ENCODE results near the gene KLHL17.
"Not testable (repeated sequence)": the region's sequence is repeated elsewhere in the genome, so short reads cannot be mapped to it uniquely, and the experiment has no call there.

The KLHL17 gene

DNA sequence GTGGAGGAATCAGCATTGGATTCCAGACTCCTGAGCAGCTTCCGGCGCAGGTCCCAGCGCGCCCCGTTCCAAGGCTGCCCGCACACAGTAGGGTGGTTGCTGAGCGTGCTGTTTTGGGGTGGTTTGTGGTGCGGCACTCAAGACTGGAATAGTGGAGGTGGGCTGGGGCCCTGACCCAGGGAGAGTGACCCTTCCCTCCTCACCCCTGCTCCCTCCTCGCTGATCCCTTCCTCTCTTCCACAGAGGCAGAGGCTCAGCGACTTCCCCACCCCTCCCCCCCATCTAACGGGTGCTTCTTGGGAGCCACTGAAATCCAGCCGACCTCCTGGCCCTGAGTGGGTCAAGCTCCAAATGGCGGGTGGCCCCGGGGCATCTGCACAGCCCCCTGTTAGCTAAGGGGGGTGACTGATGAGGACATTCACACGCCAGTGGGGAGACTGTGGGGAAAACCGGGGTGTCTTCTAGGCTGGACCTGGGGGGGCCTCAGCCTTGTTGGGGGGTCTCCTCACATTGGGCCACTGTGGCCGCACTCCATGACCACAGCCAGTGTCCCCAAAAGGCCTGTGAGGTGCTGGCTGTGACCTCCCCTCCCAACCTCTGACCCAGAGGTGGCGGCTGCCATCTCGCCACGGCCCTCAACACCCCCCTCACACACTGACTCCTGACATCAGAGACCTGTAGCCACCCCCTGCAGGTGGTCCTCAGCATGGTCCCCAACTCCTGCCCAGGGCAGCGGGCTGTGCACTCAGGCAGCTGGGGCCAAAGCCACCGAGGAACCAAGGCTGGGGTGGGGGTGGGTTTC is 43.4 kb downstream of the KLHL17 start:
- DNase-seq = no peak

DNA sequence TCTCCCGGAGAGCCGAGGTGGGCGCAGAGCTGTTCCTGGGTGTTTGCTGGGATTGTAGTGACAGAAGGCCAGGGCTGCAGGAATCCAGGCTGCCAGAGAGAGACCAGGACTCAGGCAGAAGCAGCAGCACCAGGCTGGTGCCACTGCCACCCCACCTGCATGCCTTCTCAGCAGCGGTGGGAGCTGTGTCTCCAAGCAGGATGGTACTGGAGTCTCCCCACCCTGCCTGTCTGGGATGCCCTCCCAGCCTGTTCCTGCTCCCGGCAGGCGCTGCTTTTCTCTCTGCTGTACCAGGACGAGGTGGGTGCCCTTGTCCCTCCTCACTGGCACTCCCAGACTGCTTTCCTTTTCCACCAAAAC is 44.0 kb downstream of the KLHL17 start:
- DNase-seq = no peak

DNA sequence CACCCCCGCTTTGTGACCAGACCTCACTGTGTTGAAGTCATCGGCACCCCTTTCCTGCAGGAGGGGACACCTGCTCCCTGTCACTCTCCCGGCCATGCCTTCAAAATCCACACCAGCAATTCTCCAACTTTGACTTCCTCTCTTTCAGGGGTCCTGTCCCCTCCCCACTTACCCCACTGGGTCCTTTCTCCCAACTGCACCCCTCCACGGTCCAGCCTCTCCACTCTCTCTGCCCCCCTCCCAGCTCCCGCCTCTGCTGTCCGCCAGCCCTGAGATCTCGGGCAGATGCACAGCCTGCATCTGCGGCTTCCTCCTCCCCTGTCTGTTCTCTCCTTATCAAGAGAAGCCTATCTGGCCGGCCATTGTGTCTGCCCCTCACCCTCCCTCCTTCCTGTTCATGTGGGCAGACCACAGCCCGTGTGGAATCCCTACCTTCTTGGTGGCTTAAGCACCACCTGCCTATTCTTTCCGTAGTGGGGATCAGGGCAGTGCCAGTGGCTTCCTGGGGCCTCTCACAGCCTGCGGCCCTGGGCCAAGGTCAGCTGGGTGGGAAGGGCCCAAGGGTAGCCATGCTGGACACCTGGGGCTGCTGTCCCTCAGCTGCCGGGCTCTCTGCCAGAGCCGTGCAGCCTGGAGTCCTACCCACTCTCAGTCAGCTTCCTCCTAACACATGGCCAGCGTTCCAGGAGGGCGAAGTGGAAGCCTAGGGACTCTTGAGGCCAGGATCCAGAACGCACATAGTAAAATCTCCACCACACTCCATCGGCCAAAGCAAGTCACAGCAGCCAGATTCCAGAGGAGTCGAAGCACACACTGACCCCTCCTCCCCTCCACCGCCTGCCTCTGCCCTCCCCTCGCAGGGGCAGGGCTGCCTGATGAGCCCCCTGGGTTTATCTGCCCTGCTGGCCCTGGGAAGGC is 44.7 kb downstream of the KLHL17 start:
- no peak for DNase-seq

DNA sequence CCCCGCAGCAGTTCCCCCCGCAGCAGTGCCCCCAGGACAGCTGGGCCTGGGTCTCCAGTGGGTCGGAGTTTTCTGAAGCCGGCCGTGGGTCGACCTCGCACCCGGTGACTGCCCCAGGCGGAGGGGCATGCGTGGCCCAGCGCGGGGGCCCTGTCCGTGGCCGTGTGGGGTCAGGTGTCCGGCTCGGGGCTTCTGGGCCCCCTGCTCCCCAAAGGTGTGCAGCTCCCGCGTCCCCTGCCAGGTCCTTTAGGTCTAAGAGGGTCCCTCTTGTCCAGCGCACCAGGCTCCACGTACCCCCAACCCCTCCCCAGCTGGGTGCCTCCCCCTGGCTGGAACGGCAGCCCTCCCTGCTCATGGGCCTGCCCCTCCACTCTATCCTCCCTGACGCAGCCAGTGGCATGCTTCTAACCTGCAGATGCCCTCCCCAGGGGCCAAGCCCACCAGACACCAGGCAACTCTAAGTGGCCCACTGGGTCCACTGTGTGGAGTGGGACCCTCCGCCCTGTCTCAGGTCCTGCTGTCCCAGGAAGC is 45.5 kb downstream of the KLHL17 start:
- no peak for DNase-seq

DNA sequence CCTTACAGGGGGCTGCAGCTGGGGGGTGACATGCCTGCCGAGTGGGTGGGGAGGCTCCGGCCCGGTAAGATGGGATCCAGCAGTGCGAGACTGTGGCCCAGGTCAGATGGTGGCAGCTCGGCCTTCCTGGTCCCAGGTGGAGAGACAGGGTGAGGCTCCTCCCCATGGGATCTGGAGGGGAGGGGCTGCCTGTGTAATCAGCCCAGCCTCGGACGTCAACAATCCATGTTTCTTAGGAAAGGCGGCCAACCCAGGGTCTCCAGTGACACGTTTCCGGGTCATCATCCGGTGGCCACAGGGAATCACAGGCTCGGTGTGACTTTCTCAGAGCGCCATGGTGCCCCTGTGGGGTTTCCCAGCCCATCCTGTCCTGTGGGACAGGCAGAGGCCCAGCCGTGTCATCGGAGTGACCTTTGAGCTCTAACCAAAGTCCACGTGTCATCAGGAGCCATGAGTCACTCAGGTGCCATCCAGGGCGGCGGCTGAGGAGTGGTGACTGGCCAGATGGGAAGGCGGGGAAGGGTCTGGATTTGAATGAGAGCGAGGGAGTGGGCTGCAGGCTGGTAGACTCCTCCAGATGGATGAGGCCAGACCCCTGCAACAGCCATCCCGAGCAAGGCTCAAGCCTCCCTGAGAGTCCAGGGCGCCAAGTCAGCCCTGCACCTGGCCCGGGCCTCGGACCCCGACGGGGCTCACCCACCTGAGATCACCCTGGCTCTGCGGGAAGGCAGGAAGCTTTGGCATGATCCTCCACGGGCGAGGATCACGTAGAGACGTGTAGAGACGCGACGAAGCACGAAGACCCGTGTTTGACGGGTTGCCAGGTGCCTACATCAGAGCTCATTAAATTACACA is 46.1 kb downstream of the KLHL17 start:
- DNase-seq = no peak

DNA sequence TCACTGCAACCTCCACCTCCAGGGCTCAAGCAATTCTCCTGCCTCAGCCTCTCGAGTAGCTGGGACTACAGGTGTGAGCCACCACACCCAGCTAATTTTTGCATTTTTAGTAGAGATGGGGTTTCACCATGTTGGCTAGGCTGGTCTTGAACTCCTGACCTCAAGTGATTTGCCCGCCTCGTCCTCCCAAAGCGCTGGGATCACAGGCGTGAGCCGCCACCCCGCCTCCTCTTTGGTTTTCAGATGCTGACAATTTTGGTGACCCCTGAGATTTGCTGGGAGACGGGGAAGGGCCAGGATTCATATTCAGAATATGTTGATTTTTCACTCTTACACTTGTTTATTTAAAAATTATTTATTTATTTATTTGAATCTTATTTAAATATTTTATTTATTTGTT is 49.7 kb downstream of the KLHL17 start:
- DNase-seq = not testable (repeated sequence)

DNA sequence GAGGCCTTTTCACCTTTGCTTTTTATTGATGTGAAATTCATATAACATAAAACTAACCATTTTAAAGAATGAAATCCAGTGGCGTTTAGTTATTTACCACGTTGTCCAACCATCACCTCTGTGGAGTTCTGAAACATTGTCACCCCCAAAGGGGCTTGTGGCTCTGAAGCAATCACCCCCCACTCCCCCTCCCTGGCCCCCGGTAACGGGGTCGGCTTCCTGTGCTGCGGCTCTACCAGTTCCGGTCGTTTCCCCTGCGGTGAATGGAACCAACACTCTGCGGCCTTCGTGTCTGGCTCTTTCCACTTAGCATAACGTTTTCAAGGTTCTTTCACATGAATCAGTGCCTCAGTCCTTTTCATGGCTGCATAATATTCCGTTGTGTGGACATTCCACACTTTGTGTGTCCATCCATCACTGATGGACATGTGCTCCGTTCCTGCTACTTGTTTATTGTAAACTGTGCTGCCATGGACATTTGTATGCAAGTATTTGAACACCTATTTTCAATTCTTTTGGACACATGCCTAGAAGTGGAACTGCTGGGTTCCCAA is 51.1 kb downstream of the KLHL17 start:
- DNase-seq = no peak

DNA sequence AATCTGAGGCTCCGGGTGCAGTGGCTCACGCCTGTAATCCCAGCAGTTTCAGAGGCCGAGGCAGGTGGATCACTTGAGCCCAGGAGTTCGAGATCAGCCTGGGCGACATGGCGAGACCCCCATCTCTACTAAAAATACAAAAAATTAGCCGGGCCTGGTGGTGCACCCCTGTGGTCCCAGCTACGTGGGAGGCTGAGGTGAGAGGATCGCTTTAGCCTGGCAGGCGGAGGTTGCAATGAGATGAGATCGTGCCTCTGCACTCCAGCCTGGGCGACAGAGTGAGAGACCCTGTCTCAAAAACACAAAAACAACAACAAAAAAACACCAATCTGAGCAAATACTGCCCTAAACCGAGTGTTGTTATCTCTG is 52.3 kb downstream of the KLHL17 start:
- DNase-seq = not testable (repeated sequence)

DNA sequence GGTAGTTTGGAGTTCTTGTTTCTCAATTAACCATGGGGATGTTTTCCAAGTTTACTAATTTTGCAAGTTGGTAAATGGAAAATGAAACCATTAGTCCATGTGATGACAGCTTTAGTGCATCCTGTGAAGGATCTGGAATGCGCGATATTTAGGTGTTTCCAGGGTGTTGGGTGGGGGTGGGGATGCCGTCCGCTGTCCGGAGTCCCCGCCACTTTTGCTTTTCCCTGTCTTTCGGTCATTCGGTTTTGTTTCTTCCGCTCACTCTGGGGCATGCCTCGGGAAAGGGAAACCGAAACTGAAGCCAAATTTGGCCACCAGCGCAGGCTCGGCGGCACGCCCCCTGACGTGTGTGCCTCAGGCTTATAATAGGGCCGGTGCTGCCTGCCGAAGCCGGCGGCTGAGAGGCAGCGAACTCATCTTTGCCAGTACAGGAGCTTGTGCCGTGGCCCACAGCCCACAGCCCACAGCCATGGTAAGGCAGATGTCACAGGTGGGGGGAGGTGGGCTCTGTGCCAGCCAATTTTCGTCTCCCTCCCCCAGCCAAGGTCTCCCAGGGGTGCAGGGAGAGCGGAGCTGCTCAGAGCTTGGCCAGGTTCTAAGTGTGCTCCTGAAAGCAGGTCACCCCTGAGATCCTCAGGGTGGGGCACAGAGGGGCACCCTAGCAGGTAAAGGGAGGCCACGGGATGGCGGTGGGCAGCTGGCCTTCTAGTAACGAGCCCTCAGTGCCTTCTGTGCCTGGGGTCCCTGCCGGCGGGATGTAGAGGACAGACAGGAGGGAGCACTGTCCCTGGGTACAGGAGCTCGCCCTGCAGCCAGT is 52.9 kb downstream of the KLHL17 start, which contains the start of gene ISG15:
TSS of gene ISG15 (plus strand) at position 393 of the 817 bp plus-strand sequence. CDS start at position 470, 77 bp downstream.
- peak; percentile 96 to 97 for DNase-seq

DNA sequence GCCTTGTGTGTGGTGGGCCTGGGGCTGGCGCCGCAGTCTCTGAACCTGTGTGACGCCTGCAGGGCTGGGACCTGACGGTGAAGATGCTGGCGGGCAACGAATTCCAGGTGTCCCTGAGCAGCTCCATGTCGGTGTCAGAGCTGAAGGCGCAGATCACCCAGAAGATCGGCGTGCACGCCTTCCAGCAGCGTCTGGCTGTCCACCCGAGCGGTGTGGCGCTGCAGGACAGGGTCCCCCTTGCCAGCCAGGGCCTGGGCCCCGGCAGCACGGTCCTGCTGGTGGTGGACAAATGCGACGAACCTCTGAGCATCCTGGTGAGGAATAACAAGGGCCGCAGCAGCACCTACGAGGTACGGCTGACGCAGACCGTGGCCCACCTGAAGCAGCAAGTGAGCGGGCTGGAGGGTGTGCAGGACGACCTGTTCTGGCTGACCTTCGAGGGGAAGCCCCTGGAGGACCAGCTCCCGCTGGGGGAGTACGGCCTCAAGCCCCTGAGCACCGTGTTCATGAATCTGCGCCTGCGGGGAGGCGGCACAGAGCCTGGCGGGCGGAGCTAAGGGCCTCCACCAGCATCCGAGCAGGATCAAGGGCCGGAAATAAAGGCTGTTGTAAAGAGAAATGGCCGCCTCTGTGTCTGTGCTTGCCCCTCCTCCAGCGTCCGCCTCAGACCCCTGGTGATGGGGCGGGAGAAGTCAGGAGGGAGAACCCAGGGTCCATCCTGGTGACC is 53.7 kb downstream of the KLHL17 start:
- DNase-seq = peak; percentile 52 to 69

DNA sequence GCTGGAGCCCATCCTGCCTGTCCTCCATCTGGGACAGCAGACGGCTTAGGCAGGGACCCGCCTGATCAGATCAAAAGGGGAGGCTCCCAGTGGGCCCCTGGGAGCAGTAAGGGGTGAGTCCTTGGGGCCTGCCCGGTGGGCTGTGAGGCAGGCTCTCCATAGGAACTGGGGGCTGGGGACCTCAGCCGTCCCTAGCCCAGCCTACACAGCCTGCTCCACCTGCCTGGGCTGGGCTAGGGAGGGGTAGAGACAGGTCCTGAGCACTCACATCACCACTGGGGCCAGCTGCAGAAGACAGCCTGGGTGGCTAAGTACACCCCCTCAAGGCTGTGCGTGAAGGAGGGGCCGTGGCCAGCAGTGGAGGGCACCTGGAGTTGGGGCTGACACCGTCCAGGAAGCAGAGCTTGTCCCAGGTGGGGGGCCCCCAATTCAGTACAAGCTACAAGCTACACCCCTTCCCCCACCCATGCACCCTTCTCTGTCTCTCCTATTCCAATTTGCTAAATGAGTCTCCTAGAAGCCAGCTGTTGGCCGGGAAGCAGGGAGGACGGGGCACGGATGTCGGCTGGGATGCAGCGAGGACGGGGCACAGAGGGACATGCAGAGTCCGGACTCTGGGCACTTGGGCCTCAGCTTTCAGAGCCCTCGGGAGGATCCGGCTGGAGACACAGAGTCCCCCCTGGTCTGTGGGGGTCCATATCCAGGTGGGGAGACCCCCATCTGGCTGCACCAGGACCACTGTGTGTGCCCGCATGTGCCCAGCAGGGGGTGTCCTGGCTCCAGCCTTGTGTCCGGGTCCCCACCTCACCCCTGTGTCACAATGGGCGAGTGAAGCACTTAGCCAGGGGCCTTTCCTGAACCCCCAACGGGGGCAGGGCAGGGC is 54.7 kb downstream of the KLHL17 start:
- peak; percentile 55 to 57 for DNase-seq

Data from CD4-positive, alpha-beta T cell treated with Interferon alpha-2 for 1 hour (primary cell).